D341Med (cell line): Measurements from ENCODE around the gene STMP1.

ENCODE experiments used
- DNase-seq: peaks from one replicate; pipeline ENCODE4 v3.0.0; 2012; ENCODE audit warnings: low spot score

STMP1 gene

DNA sequence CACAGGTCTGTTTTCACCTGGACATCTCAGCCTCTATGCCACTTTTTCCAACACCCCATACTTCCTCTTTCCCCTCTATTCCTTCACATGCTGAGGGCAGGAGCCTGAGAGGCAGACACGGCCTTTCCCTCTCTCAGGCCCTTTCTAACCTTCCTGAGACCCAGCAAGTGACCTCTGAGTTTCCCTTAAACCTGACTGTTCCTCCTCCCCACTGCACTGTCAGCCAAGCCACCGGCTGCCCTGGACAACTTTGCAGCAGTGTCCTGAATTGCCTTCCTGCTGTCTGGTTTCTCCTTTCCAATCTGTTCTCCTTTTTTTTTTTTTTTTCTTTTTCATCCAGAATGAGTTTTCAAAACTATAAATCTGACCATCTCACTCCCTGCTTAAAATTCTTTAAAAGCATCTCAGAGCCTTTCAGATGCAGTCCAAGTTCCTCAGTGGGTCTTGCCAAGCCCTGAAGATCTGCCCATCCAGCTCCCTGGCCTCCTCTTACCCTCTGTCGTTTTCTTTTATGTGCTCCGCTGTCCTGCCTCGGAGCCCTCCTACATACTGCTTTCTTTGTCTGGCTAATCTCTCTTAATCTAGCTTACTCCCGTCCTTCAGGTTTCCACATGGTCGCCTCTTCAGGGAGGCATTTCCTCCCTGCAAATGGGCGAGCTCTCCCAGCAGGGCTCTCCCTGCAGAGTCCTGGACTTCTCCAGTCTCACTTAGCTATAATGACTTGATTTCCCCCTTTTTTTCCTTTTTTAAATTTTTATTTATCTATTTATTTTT lies 35.1 kb downstream of the STMP1 start:
- DNase-seq: peak; percentile 64

DNA sequence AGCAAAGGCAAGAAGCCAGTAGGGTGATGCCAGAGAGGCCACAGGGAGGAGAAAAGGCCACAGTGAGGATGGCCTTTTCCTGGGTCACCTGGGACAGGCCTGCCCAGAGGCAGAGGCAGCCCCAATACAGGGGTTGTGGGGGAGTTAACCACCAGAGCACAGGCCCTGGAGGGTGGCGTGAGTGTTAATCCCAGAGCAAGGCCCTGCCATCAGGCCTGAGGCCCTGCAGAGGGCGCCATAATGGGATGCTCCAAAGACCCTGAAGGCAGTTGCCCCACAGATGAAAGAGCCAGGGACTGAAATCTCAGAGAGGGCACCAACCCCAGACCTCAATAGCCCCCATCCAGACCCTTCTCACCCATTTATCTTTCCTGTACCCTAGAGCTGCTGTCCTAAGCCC lies 41.8 kb downstream of the STMP1 start:
- DNase-seq: no peak

GRCh38 chr7:135704698-135705097 lies 42.4 kb downstream of the STMP1 start:
- DNase-seq: no peak

DNA sequence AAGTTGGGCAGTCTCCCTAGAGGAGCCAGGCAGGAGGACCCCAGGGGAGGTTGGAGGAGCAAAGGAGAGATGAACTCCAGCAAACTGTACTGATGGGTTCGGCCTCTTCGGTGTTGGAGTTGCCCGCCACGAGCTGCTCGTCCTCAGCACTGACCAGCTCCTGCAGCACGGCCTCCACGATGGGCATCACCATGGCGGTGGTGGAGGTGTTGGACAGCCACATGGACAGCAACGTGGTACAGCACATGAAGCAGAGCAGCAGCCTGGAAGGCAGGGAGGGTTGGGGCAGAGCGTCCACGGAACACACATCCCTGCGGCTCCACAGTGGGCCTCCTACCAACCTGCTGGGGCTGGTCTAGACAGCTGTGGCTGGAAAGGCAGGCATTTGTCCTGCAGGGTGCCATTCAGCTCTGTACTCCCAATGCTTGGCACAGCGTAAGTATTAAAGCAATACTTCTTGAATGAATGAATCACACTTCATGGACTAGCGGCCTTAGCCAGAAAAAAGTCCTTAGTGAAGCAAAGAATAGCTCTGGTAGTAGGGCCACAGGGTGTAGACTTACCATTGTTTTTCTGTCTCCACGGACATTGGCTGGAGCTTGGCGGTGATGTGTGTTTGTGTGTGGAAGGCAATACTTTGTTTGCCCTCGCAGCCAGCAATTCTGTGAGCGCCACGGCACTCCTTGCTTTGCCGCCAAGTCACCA lies 43.9 kb downstream of the STMP1 start:
- DNase-seq: no peak

DNA sequence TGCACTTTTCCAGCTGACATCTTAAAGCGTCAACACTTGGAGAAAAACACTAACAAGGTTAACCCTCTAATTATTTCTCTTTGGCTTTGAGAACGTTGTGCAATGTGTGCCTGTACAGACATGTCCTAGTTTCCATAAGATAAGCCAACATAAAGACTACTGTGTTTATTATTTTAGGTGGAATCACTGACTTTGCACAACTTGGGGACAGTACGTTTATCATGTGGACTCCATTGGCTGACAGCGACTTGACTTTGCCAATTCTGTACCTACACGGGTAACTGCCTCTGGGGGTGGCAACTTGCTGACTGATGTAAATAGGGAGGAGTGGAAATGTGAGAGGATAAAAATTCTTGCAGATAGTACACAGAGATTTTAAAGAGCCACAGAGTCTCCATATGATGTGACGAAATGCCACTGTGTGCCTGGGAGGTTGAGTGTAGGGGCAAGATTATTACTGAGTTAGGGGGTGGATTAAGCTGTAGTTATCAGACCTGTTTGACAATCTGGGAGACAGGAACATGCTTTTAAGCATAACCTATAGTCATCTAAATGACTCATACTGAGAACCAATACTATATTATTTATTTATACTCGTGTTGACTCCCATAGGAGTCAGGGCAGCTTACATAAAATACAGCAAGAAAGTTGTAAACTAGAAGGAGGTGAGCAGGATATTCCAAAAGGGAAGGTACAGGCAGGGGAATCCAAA lies 44.7 kb downstream of the STMP1 start:
- DNase-seq: no peak

- DNase-seq: no peak
These were observed 45.3 kb downstream of the STMP1 start for GRCh38 chr7:135707570-135707966.

- no peak for DNase-seq
These were observed 45.7 kb downstream of the STMP1 start for GRCh38 chr7:135708041-135708440.

DNA sequence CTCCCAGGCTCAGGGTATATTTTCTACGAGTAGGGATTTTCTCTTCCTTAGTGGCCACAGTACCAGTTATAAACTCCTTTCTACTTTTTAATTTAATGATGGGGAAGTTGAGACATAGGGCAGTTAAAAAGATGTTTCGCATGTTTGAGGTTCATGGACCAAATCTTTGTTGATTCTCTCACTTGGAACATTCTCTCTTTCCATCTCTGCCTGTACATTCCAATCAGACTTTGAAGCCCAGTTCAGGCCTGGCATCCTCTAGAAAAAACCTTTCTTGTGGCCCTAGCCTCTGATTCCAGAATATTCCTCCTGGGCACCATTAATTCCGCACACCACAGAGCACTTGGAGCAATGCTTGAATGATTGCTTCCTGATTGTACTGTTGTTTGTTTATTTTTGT lies 47.2 kb downstream of the STMP1 start:
- no peak for DNase-seq

GRCh38 chr7:135710417-135711138 lies 48.3 kb downstream of the STMP1 start:
- peak; percentile 57 for DNase-seq

DNA sequence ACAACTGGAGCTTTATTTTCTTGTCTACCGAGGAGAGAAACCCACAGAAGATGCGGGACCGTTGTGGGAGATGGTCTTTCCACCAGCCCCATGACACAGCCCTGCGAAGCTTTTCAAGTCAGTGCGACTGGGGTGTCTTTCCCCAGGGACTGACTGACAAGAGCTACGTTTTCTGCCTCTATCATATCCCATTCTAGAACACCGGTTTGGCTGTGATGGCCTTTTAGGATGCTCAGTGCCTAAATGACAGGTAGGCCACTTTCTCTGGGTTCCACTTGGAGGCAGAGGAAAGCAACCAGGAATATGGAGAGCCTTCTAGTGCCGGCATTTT lies 48.8 kb downstream of the STMP1 start:
- no peak for DNase-seq

GRCh38 chr7:135712182-135712782 lies 50.0 kb downstream of the STMP1 start:
- no peak for DNase-seq

GRCh38 chr7:135712796-135713195 lies 50.5 kb downstream of the STMP1 start:
- no peak for DNase-seq

DNA sequence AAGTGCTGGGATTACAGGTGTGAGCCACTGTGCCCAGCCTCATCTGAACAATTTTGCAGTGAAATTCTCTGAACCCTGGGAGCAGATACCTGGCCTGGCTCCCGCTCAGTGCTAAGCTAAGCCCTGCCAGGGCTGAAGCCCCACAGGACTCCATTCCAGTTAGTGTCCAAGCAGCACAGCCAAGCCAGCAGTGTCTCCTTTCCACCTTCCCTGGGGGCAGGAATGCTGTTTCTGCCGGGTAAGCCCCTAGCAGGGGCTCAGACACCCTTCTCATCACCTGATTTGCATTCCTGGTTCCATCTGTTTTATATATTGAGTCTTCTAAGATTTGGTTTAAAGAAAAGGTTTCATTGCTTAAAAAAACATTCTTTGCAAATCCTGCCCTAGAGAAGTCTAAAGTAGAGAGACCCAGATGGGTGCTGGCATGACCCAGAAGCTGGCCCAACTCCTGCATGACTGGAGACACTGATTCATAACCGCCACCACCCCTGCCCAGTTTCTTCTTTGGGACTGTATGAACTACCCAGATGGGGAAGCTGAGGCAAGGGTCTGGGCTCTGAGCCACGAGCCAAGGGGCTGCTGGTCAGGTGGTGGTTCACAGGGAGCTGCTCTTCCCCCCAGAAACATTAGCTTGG lies 51.6 kb downstream of the STMP1 start:
- DNase-seq: no peak

GRCh38 chr7:135714534-135715009 lies 52.3 kb downstream of the STMP1 start:
- no peak for DNase-seq

GRCh38 chr7:135715055-135715522 lies 52.8 kb downstream of the STMP1 start:
- no peak for DNase-seq

GRCh38 chr7:135715673-135716072 lies 53.4 kb downstream of the STMP1 start:
- DNase-seq: no peak

DNA sequence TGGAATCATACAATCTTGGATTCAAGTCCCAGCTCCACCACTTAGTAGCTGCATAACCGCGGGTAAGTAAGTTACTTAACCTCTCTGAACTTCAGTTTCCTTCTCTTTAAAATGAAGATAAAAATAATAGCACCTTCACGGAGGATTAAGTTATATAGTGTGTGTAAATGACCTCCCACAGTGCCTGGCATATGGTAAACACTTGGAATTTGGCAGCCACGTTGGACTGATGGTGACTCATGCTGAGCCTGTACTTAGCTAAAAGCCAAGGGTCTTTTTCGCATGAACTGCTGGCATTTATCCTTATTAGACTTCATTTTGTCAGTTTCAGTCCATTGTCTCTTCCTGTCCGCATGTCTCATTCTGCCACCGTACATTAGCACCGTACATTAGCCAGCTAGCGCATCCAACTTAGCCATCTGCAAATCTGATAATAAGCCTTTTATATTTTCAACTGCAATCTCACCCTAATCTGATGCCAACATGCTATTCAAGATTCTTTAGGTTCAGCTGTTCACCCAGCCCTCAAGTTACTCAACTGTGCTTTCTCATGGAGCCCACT lies 54.4 kb downstream of the STMP1 start:
- no peak for DNase-seq

GRCh38 chr7:135717693-135718092 lies 55.4 kb downstream of the STMP1 start:
- DNase-seq: no peak

GRCh38 chr7:135718219-135718618 lies 55.9 kb downstream of the STMP1 start:
- DNase-seq: no peak

DNA sequence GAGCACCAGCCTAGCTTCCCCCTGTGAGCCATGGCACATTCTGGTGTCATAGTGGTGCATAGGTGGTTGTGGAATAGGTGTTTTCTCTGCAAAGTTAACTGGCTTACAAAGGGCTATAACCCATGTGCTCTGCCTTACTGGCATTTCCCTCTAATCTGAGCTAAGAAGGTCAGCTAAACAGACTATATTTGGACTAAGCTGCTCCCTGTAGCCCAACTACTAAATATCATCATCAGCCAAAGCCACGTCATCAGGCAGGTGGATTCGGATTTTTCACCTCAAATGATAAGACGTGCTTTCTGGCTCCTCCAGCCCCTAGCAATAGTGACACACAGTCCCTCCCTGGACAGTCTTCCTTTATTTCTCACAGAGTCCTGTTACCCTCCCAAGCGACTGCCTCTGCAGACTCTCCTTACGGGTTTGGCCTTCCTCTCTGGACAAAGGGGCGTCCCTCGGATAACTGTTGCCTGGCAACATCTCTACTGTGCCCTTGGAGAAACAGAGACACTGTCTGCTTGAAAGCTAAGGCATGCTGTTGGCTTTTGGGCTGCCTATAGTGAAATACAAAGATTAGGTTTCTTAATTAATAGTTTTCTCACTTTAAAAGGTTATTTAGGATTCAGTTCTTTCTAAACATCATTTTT lies 56.6 kb downstream of the STMP1 start:
- no peak for DNase-seq
